Activated CD8-positive, alpha-beta memory T cell treated with anti-CD3 and anti-CD28 coated beads, Interleukin-2, amount 50 U/mL, for 1 hour (primary cell): Measurements from ENCODE around the gene APC2.
A peak's percentile ranks its signal among the peaks of the same experiment; 100 is the strongest.
"Not testable (repeated sequence)": the region's sequence is repeated elsewhere in the genome, so short reads cannot be mapped to it uniquely, and the experiment has no call there.

Source experiments
- DNase-seq: peaks from one replicate; pipeline ENCODE4 v3.0.0-alpha.2; 2020; ENCODE audit errors: extremely low read depth

The APC2 gene

GRCh38 chr19:1495051-1495798, 45.3 kb downstream of the APC2 start:
- no peak for DNase-seq

DNA sequence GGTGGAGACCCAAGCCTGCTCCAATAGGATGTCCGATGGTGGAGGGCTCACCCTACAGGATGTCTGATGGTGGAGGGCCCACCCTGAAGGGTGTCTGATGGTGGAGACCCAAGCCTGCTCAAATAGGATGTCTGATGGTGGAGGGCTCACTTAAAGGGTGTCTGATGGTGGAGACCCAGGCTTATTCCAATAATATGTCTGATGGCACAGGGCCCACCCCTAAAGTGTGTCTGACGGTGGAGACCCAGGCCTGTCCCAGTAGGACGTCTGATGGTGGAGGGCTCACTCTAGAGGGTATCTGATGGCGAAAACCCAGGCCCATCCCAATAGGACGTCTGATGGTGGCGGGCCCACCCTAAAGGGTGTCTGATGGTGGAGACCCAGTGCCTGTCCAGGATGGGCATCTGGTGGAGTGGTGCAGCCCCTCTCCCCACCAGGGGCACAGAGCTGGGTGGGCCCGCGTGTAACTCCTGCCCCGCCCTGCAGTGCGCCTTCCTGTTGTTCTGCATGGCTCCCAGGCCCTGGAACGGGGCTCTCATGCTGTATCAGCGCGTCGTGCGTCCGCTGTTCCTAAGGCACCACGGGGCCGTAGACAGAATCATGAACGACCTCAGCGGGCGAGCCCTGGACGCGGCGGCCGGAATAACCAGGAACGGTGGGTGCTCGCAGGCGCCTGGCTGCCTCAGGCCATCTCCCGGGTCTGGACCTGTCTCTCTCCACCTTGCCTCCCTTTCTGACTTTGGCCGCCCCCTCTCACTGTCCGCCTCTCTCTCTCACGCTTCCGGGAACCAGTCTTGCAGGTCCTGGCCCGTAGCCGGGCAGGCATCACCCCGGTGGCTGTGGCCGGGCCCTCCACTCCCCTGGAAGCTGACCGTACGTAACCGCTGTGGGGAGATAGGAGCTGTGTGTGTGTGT, 46.1 kb downstream of the APC2 start:
- DNase-seq = no peak

GRCh38 chr19:1496714-1497577, 47.0 kb downstream of the APC2 start:
- DNase-seq = no peak

DNA sequence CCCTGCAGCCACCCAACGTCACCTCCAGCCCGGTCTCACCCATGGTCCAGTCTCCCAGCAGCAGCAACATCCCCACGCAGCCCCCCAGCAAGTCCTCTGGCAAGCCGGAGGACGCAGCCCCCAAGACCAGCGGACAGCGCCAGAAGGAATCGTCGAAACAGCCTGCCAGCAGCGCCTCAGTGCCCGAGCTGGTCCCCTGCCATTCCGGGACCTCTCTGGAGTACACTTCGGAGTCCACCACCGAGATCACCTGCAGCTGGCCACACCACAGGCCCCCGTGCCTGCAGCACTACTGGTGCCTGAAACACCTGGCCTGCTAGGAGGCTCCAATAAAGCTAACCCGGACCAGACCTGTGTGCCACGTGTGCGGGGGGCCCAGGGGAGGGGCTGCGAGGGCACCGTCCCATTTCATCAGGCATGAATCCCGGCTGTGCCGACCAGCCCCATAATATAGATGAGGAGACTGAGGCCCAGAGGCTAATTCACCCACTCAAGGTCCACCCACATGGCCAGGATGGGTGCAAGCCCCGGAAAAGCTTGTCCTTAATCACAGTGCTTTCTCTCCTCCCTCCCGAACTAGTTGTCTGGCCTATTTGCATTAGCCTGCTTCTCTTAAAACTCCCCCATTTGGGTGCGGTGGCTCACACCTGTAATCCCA, 47.8 kb downstream of the APC2 start:
- no peak for DNase-seq

- not testable (repeated sequence) for DNase-seq
Measured at GRCh38 chr19:1499231-1499630, 49.3 kb downstream of the APC2 start.

GRCh38 chr19:1501200-1501595, 51.3 kb downstream of the APC2 start:
- DNase-seq = no peak

GRCh38 chr19:1502433-1503088, 52.6 kb downstream of the APC2 start:
- no peak for DNase-seq

GRCh38 chr19:1503089-1503924, 53.4 kb downstream of the APC2 start:
- DNase-seq = no peak

DNA sequence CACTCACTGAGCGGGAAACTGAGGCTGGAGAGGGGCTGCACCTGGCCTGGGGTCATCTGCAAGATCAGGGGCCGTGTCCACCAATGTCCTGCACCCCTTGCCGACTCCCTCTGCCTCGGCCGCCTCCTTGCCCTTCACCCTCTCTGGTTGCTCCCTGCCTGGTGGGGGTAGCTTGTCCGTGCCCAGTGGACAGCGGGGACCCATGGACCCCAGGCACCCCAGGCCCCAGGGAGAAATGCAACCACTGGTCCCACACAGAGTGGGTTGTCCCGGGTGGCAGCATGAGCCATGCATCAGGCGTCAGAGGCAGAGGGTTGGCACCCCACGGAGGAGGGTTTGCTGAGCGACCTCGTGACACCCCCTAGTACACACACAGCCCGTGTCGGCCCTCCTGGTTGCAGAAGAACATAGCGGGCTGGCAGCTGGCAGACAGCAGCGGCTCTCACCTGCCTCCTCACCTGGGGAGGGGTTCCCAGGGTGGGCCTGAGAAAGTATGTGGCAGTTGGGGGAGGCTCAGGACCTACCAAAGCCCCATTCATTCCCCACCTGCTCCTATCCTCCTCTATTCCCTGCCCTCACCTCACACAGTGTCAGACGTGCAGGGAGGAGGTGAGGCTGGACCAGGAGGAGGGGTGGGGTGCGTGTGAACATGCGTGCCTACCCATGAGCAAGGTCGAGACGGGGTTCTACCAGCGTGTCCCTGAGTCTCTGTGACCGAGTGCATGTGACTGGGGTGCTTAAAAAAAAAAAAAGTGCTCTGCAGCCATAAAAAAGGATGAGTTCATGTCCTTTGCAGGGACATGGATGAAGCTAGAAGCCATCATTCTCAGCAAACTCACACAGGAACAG, 54.2 kb downstream of the APC2 start:
- no peak for DNase-seq

GRCh38 chr19:1505012-1505411, 55.1 kb downstream of the APC2 start:
- DNase-seq = no peak

GRCh38 chr19:1505991-1506881, 56.3 kb downstream of the APC2 start:
- DNase-seq = no peak

GRCh38 chr19:1507192-1507660, 57.3 kb downstream of the APC2 start:
- no peak for DNase-seq

- DNase-seq = peak; percentile 90
Measured at GRCh38 chr19:1507763-1508506, 58.0 kb downstream of the APC2 start.

DNA sequence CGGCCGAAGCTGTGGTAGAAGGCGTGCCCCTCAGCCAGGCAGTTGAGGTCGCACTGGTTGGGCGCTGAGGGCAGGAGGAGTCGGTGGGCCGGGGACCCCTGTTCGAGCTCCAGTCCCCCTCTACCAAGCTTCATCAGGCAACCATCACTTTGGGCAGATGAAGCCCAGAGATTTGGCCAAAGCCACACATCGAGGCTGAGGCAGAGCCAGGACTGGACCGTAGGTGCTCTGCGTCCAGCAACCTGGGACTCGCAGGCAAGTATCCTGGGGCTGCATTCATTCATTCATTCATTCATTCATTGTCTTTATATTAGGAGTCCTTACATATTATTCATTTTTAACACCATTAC, 58.6 kb downstream of the APC2 start:
- DNase-seq = no peak

GRCh38 chr19:1509602-1510441, 59.9 kb downstream of the APC2 start:
- DNase-seq = no peak

GRCh38 chr19:1510442-1510806, 60.5 kb downstream of the APC2 start:
- DNase-seq = no peak
